Liver (tissue), 3 donors: ENCODE results near the gene DENND6A.

ENCODE experiments used
- ATF3 ChIP-seq: IDR thresholded peaks from 2 replicates; pipeline ENCODE4 v1.6.1; 2016; ENCODE audit warnings: antibody characterized with exemption
- CTCF ChIP-seq: fragments of 150-350 bp; IDR thresholded peaks from 2 replicates; pipeline ENCODE4 v1.5.1; 2017; ENCODE audit warnings: improper control_type of control experiment, low read depth, low read length; ENCODE audit not compliant: missing input control
- EGR1 ChIP-seq, 2 donors: IDR thresholded peaks; 2 replicates each; pipeline ENCODE4 v1.6.1; 2016 to 2018; ENCODE audit warnings: antibody characterized with exemption in 2 of 2, low read depth in 2 of 2
- FOXA1 ChIP-seq: IDR thresholded peaks from 2 replicates; pipeline ENCODE4 v1.6.1; 2016; ENCODE audit warnings: antibody characterized with exemption
- GABPA ChIP-seq, 2 donors: IDR thresholded peaks in 1 of 2; conservative IDR thresholded peaks in 1 of 2; 2 replicates each; pipeline ENCODE4 v1.6.1; 2016; ENCODE audit warnings: antibody characterized with exemption in 2 of 2, mild to moderate bottlenecking in 1 of 2, moderate library complexity in 1 of 2
- HNF4G ChIP-seq: IDR thresholded peaks from 2 replicates; pipeline ENCODE4 v1.6.1; 2016; ENCODE audit warnings: antibody characterized with exemption
- MAX ChIP-seq: IDR thresholded peaks from 2 replicates; pipeline ENCODE4 v1.6.1; 2016; ENCODE audit warnings: antibody characterized with exemption
- RAD21 ChIP-seq, 2 donors: IDR thresholded peaks; 2 replicates each; pipeline ENCODE4 v1.6.1; 2016; ENCODE audit warnings: antibody characterized with exemption in 2 of 2, mild to moderate bottlenecking in 2 of 2
- REST ChIP-seq: IDR thresholded peaks from 2 replicates; pipeline ENCODE4 v1.6.1; 2016; ENCODE audit warnings: antibody characterized with exemption, mild to moderate bottlenecking
- RXRA ChIP-seq, 2 donors: IDR thresholded peaks; 2 replicates each; pipeline ENCODE4 v1.6.1; 2017 to 2018; ENCODE audit warnings: antibody characterized with exemption in 2 of 2, mild to moderate bottlenecking in 1 of 2
- SP1 ChIP-seq: IDR thresholded peaks from 2 replicates; pipeline ENCODE4 v1.6.1; 2018; ENCODE audit warnings: antibody characterized with exemption, mild to moderate bottlenecking
- TAF1 ChIP-seq: conservative IDR thresholded peaks from 2 replicates; pipeline ENCODE4 v1.6.1; 2016; ENCODE audit warnings: antibody characterized with exemption, mild to moderate bottlenecking
- YY1 ChIP-seq: IDR thresholded peaks from 2 replicates; pipeline ENCODE4 v1.6.1; 2016; ENCODE audit warnings: antibody characterized with exemption, mild to moderate bottlenecking
- donor health status: healthy.
- donor health status: healthy.

GRCh38 chr3:57598765-57599360 is 94.0 kb downstream of the DENND6A start:
- TF ChIP-seq CTCF (no peak), EGR1 (IDR thresholded peaks at IDR 0.05; ENCODE audit: low read depth in 2 of 2) (no peak), YY1 (no peak), MAX (no peak), FOXA1 (no peak), GABPA (IDR thresholded peaks at IDR 0.05 in 1 of 2, conservative IDR thresholded peaks at IDR 0.05 in 1 of 2) (no peak), REST (no peak), SP1 (no peak), RXRA (IDR thresholded peaks at IDR 0.05) (no peak), TAF1 (no peak), ATF3 (no peak), RAD21 (IDR thresholded peaks at IDR 0.05) (no peak), HNF4G (no peak)
